HepG2 (cell line): ENCODE measurements around the gene PRDM7. TPM values are rescaled to one million over a fixed set of nuclear protein-coding genes. Genes with fewer than 3 reads are reported as not detected.

Experiments used
- ATM ChIP-seq: fragments of 450-650 bp; IDR thresholded peaks from 2 replicates; pipeline ENCODE4 v1.7.1; 2017; ENCODE audit warnings: mild to moderate bottlenecking, borderline replicate concordance
- CAMTA2 ChIP-seq: sonication (generic); formaldehyde crosslinking; IDR thresholded peaks from 2 replicates; pipeline ENCODE4 v1.4.0; 2020; ENCODE audit warnings: mild to moderate bottlenecking, missing genetic modification reagents, borderline replicate concordance
- FOSL2 ChIP-seq: sonication (generic); formaldehyde crosslinking; IDR thresholded peaks from 2 replicates; pipeline ENCODE4 v1.4.0; 2020; ENCODE audit warnings: missing genetic modification reagents
- KLF12 ChIP-seq: sonication (generic); formaldehyde crosslinking; IDR thresholded peaks from 2 replicates; pipeline ENCODE4 v1.4.0; 2020; ENCODE audit warnings: missing genetic modification reagents, borderline replicate concordance
- NONO ChIP-seq, 2 experiments: fragments of 450-650 bp in 1 of 2; sonication (generic) in 1 of 2; formaldehyde crosslinking in 1 of 2; IDR thresholded peaks in 1 of 2; conservative IDR thresholded peaks in 1 of 2; 2 replicates each; pipeline versions ENCODE4 v1.6.1 to v1.8.0; 2017 to 2022; ENCODE audit warnings: mild to moderate bottlenecking in 1 of 2, missing genetic modification reagents in 1 of 2, moderate library complexity in 1 of 2
- PRDM10 ChIP-seq: sonication (generic); formaldehyde crosslinking; IDR thresholded peaks from 2 replicates; pipeline ENCODE4 v1.4.0; 2020; ENCODE audit warnings: low read depth, missing genetic modification reagents
- RAD21 ChIP-seq: fragments of 450-650 bp; formaldehyde crosslinking; IDR thresholded peaks from 2 replicates; pipeline ENCODE4 v1.5.0; 2020; ENCODE audit warnings: mild to moderate bottlenecking
- RBFOX2 ChIP-seq: fragments of 200-400 bp; formaldehyde crosslinking; IDR thresholded peaks from 2 replicates; pipeline ENCODE4 v1.6.1; 2017; ENCODE audit warnings: low read depth, mild to moderate bottlenecking, low read length
- RXRA ChIP-seq: sonication (generic); formaldehyde crosslinking; IDR thresholded peaks from 2 replicates; pipeline ENCODE4 v1.5.1; 2020; ENCODE audit warnings: missing genetic modification reagents
- SPEN ChIP-seq: sonication (generic); formaldehyde crosslinking; IDR thresholded peaks from 2 replicates; pipeline ENCODE4 v1.5.1; 2020; ENCODE audit warnings: low read depth, mild to moderate bottlenecking, missing genetic modification reagents
- TBX2 ChIP-seq: sonication (generic); formaldehyde crosslinking; IDR thresholded peaks from 2 replicates; pipeline ENCODE4 v1.5.0; 2020; ENCODE audit warnings: missing genetic modification reagents, mild to moderate bottlenecking, borderline replicate concordance
- THAP9 ChIP-seq: sonication (generic); formaldehyde crosslinking; IDR thresholded peaks from 2 replicates; pipeline ENCODE4; 2020; ENCODE audit warnings: missing genetic modification reagents, mild to moderate bottlenecking, borderline replicate concordance
- TIGD3 ChIP-seq: sonication (generic); formaldehyde crosslinking; IDR thresholded peaks from 2 replicates; pipeline ENCODE4 v1.5.1; 2020; ENCODE audit warnings: mild to moderate bottlenecking, missing genetic modification reagents, borderline replicate concordance
- ZBTB20 ChIP-seq: sonication (generic); formaldehyde crosslinking; IDR thresholded peaks from 2 replicates; pipeline ENCODE4 v1.8.1; 2023; ENCODE audit warnings: missing genetic modification reagents, low read depth, mild to moderate bottlenecking, borderline replicate concordance
- ZMAT3 ChIP-seq: sonication (generic); formaldehyde crosslinking; conservative IDR thresholded peaks from 2 replicates; pipeline ENCODE4 v1.7.0; 2021; ENCODE audit warnings: missing genetic modification reagents
- ZNF10 ChIP-seq: sonication (generic); formaldehyde crosslinking; IDR thresholded peaks from 2 replicates; pipeline ENCODE4 v1.4.0; 2020; ENCODE audit warnings: mild to moderate bottlenecking, low read depth, missing genetic modification reagents, borderline replicate concordance
- ZNF510 ChIP-seq: sonication (generic); formaldehyde crosslinking; IDR thresholded peaks from 2 replicates; pipeline ENCODE4 v1.4.0; 2020; ENCODE audit warnings: low read depth, mild to moderate bottlenecking, missing genetic modification reagents
- ZNF616 ChIP-seq: sonication (generic); formaldehyde crosslinking; IDR thresholded peaks from 2 replicates; pipeline ENCODE4 v1.5.0; 2020; ENCODE audit warnings: low read depth, mild to moderate bottlenecking, missing genetic modification reagents
- ZNF747 ChIP-seq: sonication (generic); formaldehyde crosslinking; IDR thresholded peaks from 2 replicates; pipeline ENCODE4 v1.8.1; 2023; ENCODE audit warnings: missing genetic modification reagents, mild to moderate bottlenecking, borderline replicate concordance
- polyA plus RNA-seq, 8 experiments: library from polyadenylated mRNA; depleted of rRNA in 3 of 8; stranded (reverse) in 7 of 8; unstranded in 1 of 8; fragments of >200 nt; fragmentation: Illumina TruSeq in 4 of 8; extraction: Trizol in 4 of 8; gene quantifications; 2 replicates each; pipeline versions ENCODE4 v1.2.1 to v1.2.3, GENCODE V29; 2011 to 2016; ENCODE audit warnings: low read depth in 4 of 8, missing spikeins in 1 of 8, mixed read lengths in 1 of 8; ENCODE audit not compliant: insufficient read depth in 1 of 8
- total RNA-seq, 5 experiments: library from RNA; depleted of rRNA; stranded (reverse); fragments of >200 nt; fragmentation: Illumina TruSeq; extraction: Trizol; gene quantifications; 2 replicates each; pipeline ENCODE4 v1.2.3, GENCODE V29; 2016; ENCODE audit warnings: low read depth in 1 of 5

The PRDM7 gene
- total and polyA plus RNA-seq, 2 of the 13 experiments (the other 11 are each of a cell fraction or from before 2014, with no cell fraction given): not detected

- TF ChIP-seq TBX2 (CRISPR knock-in tag) (0 out of 2 replicates have a peak, but pooled peaks have one; percentile 22), RBFOX2 (peak; percentile 61; the same call in 1 of the 2 replicates), RAD21 (CRISPR knock-in tag) (no peak), TIGD3 (CRISPR knock-in tag) (no peak), FOSL2 (peak; percentile 50), ZNF747 (no peak), ZNF616 (CRISPR knock-in tag) (no peak), PRDM10 (CRISPR knock-in tag) (no peak), KLF12 (no peak), CAMTA2 (CRISPR knock-in tag) (no peak), THAP9 (CRISPR knock-in tag) (no peak), RXRA (CRISPR knock-in tag) (no peak), ZNF510 (no peak), ZNF10 (CRISPR knock-in tag) (no peak), NONO (IDR thresholded peaks at IDR 0.05) (no peak), NONO (CRISPR knock-in tag; conservative IDR thresholded peaks at IDR 0.05) (peak; percentile 49; the same call in 1 of the 2 replicates), ZMAT3 (0 out of 2 replicates have a peak, but pooled peaks have one; percentile 54), ATM (no peak), ZBTB20 (CRISPR knock-in tag) (peak; percentile 48; the same call in 1 of the 2 replicates), SPEN (CRISPR knock-in tag) (peak; percentile 31; the same call in 1 of the 2 replicates)
Measured at GRCh38 chr16:90019543-90020259, 57.4 kb downstream of the PRDM7 start (continued).
